Smooth muscle cell of the brain vasculature (primary cell): ENCODE data around the gene ASAH2B.
"Not testable (repeated sequence)": the region's sequence is repeated elsewhere in the genome, so short reads cannot be mapped to it uniquely, and the experiment has no call there.

Experiments
- DNase-seq: peaks from one replicate; pipeline ENCODE4 v3.0.0-alpha.2; 2012; ENCODE audit warnings: low read depth, low spot score

ASAH2B gene

DNA sequence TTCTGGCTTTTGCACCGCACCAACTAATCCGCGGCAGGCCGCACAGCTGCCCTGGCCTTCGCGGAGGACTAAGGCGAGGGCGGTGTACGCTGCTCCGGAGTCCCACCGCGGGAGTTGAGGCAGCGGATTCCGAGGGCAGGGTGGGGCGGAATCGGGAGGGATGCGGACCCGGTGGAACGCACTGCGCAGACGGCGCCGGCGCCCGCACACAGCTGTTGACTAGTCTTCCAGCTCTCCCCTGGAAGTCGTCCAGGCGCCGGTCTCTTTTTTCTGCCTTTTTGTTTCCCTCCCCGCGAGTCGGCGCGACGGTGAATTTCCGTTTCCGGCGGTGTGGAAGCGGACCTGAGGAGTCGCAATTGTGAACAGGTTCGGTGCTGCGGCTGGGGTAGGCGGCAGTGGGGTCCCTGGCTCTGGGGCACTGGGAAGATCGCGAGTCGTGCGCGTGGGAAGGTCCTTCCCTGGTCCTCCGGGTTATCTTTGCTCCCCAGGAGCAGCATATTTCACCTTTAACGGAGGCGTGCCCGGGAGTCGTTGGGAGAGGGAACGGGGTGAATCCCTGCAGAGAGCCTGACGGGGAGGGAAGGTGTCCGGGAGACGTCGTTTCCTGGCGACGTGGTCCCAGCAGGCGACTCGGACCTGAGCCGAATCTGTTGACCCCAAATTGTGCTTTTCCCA lies at the start of gene ASAH2B:
Gene ASAH2B (plus strand): TSS at position 319 of the 675 bp plus-strand sequence. CDS start 5,195 bp downstream, outside the sequence.
- peak; percentile 57 for DNase-seq

- DNase-seq, result not testable (repeated sequence)
Observed at GRCh38 chr10:50697819-50698218, 41.9 kb upstream of the ASAH2B start.

- not testable (repeated sequence) for DNase-seq
Observed at GRCh38 chr10:50701947-50702346, 37.8 kb upstream of the ASAH2B start.

DNA sequence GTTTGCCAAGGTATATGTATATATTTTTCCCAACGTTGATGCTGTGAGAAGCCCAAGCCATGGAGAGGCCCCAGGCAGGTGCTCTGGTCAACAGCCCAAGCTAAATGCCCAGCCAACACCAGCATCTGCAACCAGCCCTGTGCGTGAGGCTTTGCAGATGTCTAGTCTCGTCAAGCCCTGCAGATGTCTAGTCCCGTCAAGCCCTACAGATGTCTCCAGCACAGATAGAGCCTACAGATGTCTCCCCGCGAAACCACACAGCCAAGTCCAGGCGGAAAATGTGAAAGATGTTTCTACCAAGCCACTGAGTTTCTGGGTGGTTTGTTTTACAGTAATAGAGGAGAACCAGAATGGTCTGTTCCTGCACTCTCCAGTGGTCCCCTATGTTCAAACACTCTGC lies 36.7 kb upstream of the ASAH2B start:
- DNase-seq, result not testable (repeated sequence)

GRCh38 chr10:50704436-50705079 lies 35.2 kb upstream of the ASAH2B start:
- peak; percentile 0 for DNase-seq

- not testable (repeated sequence) for DNase-seq
Observed at GRCh38 chr10:50706006-50706405, 33.7 kb upstream of the ASAH2B start.

- DNase-seq, result not testable (repeated sequence)
Observed at GRCh38 chr10:50710241-50710640, 29.5 kb upstream of the ASAH2B start.

DNA sequence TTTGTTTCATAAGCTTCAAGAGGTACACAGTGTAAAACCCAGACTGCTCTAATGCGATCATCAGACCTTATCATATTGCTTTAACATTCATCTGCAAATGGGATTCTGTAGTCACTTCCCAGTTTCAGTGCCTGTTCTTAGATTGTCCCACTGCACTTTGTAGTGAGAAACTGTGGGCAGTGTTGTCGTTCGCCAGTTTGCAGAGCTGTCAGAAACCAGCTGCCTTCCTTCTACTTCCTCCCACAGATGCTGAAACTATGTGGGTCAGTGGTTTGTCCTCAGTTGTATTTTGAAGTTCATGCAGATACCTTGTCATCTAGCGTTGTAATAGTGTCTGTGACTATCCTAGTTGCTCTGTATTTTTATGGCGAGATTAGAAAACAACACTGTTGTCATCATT lies 15.9 kb upstream of the ASAH2B start:
- DNase-seq, result not testable (repeated sequence)

- not testable (repeated sequence) for DNase-seq
Observed at GRCh38 chr10:50728112-50728511, 11.6 kb upstream of the ASAH2B start.

DNA sequence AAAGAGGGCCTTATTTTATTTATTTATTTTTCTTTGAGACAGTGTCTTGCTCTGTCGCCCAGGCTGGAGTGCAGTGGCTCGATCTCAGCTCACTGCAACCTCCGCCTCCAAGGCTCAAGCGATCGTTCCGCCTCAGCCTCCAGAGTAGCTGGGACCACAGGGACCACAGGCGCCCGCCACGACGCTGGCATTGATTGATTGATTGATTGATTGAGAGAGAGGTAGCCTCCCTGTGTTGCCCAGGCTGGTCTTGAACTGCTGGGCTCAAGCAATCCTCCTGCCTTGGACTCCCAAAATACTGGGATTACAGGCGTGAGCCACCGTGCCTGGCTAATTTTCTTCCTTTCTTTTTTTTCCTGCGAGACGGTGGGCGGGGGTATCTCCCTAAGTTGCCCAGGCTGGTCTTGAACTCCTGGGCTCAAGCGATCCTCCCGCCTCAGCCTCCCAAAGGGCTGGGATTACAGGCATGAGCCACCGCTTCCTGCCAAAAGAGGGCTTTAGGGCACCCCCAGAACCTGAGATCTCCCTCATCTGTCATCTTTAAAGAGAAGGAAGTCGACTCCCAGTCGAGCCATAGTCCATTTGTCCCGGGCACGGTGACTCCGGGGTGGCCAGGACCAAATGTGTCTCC lies 634 bp upstream of the ASAH2B start:
- not testable (repeated sequence) for DNase-seq

DNA sequence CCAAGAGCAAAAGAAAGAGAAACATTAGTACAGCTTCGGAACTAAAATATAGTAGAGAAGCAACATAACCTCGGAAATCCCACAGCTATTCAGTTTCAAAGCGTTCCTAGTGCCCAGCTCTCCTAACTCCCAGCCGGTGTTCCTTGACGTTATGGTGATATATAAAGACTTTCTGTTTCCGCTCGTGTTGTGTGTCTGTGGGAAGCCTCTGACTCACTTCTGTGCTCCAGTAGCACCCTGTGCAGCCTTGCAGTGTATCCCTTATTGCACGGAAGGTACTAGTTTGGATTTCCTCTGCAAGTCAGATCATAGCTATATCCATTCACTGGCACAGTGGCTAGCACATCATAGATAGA lies 535 bp downstream of the ASAH2B start:
- DNase-seq, result peak; percentile 78

- not testable (repeated sequence) for DNase-seq
Observed at GRCh38 chr10:50742820-50743219, 3.1 kb downstream of the ASAH2B start.

GRCh38 chr10:50766774-50767513 lies 27.2 kb downstream of the ASAH2B start:
- DNase-seq, result not testable (repeated sequence)

GRCh38 chr10:50772042-50772441 lies 32.3 kb downstream of the ASAH2B start:
- not testable (repeated sequence) for DNase-seq

GRCh38 chr10:50774868-50775267 lies 35.1 kb downstream of the ASAH2B start:
- not testable (repeated sequence) for DNase-seq

GRCh38 chr10:50780036-50780435 lies 40.3 kb downstream of the ASAH2B start:
- DNase-seq, result not testable (repeated sequence)

- DNase-seq, result not testable (repeated sequence)
Observed at GRCh38 chr10:50782017-50782416, 42.3 kb downstream of the ASAH2B start.

DNA sequence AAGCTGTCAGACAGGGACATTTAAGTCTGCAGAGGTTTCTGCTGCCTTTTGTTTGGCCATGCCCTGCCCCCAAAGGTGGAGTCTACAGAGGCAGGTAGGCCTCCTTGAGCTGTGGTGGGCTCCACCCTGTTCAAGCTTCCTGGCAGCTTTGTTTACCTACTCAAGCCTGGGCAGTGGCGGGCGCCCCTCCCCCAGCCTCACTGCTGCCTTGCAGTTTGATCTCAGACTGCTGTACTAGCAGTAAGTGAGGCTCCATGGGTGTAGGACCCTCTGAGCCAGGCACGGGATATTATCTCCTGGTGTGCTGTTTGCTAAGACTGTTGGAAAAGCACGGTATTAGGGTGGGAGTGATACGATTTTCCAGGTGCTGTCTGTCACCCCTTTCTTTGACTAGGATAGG lies 48.2 kb downstream of the ASAH2B start:
- not testable (repeated sequence) for DNase-seq

GRCh38 chr10:50788951-50789945 lies 49.5 kb downstream of the ASAH2B start:
- peak; percentile 17 for DNase-seq

- DNase-seq, result no peak
Observed at GRCh38 chr10:50794490-50794889, 54.8 kb downstream of the ASAH2B start.

- DNase-seq, result no peak
Observed at GRCh38 chr10:50796693-50797092, 57.0 kb downstream of the ASAH2B start.
